ENCODE measurements around the gene COX14.
A peak's percentile ranks its signal among the peaks of the same experiment; 100 is the strongest.
"Not testable (repeated sequence)": the region's sequence is repeated elsewhere in the genome, so short reads cannot be mapped to it uniquely, and the experiment has no call there.

COX14 gene

DNA sequence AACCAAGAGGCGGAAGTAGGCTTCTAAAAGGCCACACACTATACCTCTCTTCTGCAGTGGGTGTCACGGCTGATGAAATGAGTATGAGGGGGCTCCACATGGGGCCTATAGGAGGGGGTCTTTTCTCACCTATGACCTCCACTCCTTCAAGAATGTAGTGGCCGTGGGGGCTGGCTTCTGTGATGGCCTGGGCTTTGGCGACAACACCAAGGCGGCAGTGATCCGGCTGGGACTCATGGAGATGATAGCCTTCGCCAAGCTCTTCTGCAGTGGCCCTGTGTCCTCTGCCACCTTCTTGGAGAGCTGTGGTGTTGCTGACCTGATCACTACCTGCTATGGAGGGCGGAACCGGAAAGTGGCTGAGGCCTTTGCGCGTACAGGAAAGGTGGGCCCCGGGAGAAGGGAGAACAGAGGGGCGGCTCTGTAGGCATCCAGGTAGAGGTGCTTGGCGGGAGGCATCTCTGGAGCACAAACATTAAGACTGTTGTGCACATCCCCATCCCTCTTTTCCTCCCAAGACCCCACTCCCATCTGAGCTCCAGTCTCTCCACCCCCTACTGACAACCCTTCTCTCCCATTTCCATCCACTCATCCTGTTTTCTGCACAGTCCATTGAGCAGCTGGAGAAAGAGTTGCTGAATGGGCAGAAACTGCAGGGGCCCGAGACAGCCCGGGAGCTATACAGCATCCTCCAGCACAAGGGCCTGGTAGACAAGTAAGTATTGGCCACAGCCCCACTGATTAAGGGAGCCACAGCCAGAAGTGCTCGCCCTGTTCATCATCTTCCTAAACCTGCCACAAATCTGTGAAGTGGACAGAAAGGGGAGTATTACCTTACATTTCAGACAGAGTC is 4.4 kb upstream of the COX14 start:
- DNase-seq: no peak

DNA sequence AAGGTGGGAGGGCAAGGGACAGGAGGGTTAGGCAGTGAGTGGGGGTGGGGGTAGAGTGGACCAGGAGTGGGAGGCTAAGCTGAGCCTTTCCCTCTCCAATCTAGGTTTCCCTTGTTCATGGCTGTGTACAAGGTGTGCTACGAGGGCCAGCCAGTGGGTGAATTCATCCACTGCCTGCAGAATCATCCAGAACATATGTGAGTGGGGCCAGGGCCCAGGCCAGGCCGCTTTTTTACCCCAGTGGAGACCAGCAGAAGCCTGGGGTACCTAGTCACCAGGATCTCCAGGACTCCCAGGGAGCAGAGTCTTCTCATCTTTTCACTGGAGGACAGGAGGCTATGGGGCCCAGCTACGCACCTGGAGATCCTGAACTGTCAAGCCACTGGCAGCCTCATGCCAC is 2.7 kb upstream of the COX14 start:
- DNase-seq: no peak

DNA sequence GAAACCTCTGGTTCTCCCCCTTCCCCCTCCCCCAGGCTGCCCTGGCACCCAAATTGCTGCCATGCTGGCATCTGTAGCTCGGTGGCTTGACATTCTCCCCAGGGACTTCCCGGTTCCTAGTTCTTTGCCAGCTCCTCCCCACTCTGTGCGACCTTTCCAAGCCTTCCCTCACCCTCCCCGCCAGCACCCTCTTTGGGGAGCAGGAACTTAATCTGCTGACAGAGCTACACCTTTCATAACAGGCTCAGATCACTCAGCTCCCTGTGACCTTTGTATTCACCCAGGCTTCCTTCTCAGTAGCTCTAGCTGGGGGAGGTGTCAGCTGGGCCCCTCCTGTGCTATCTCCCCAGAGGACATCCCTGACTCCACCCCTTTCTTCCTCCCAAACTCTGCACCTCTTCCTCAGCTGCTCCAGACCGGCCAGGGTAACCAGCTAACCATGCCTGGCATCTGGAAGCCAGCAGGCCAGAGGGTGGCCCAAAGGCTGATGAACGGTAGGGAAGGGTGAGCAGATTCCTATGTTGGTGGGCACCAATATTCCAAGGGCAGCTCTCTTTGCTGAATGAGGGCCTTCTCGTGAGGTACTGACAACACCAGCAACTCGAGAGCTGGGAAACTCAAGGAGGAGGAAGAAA is 1.8 kb upstream of the COX14 start:
- peak in 4 of 56 donors; percentile 13 to 38 (median 20) for DNase-seq

DNA sequence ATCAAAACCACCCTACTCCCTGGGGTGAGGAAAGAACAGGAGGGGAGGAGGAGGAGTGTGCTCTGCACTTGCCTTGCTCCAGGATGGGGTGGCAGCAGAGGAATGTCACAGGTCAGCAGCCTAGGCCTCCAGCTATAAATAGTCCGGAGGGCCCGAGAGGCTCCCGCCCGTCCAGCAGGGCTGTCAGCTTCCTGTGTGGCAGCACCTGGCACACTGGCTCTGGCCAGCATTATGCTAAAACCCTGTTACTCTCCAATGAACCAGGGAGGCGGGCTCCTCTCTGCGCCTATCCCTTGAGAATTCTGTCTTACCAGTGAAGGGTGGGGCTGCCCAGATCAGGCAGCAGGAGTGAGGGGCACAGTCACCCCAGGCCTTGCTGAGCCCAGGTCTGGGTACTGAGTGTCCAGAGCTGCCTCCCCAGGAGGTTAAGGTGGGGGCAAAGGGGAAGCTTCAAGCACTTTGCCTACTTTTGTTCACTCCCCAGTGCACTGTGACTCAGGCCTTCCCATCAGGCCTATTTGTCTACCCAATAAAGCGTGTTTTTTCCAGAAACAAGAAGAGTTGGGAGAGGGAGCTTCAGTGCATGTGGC is 1.2 kb upstream of the COX14 start:
- DNase-seq: peak in 15 of 56 donors; percentile 28 to 60 (median 34)

DNA sequence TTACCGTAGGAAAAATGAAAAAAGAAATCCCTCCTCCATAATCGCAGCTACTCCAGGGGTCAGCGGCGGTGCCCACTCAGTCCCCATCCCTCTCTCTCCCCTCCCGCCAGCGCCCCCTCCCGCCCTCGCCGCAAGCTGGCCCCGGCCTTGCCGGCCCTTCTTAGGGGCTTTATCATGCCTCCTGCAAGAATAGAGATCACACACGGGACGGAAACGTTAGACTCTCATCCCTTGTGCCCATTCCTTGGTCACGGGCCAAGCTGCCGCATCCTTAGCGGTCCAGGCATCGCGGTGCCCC is 692 bp upstream of the COX14 start:
- no peak for DNase-seq

DNA sequence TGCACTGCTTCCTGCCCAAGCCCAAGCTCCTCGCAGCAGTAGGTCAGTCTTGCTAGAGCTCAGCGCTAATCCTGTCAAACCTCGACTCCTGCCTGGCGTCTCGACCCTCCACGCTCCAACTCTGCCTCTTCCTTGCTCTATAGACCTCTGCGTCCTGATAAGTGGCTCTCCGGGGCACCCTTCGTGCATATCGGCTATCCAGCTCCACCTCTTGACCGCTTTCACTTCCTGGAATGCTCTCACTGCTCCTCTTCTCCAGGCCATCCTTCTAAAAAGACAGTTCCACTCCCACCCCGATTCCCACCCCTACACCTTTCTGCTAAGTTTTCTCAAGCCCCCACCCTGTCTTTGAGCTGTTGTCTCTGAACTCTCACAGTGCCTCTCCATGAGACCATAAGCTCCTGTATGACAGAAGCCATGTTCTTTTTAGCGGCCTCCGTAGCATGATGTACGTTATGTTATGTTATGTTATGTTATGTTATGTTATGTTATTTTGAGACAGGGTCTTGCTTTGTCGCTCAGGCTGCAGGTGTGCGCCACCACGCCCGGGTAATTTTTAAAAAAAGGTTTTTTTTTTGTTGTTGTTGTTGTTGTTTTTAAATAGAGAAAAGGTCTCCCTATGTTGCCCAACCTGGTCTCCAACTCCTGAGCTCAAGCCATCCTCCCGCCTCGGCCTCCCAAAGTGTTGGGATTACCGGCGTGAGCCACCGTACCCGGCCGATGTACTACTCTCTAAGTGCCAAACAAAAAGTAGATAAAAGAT is 601 bp downstream of the COX14 start:
- peak in 7 of 56 donors; percentile 56 to 71 (median 67) for DNase-seq

DNA sequence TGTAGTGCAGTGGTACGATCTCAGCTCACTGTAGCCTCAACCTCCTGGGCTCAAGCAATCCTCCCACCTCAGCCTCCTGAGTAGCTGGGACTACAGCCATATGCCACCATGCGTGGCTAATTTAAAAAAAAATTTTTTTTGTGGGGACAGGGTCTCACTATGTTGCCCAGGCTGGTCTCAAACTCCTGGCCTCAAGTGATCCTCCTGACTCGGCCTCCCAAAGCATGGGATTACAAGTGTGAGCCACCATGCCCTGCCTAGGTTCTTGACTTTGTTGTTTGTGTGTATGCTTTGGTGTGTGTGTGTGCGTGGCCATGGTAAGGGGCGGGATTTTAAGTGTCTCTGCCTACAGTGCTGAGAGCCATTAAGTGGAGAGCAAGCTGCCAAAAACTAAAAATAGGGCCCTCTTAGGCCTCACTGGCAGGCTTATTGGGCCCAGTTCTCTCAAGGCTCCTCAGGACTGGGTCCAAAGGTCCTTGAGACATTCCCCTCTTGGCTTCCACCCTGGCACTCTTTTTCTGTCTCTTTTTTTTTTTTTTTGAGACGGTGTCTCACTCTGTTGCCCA is 5.1 kb downstream of the COX14 start:
- DNase-seq: peak in 2 of 56 donors; percentile 9 to 17

DNA sequence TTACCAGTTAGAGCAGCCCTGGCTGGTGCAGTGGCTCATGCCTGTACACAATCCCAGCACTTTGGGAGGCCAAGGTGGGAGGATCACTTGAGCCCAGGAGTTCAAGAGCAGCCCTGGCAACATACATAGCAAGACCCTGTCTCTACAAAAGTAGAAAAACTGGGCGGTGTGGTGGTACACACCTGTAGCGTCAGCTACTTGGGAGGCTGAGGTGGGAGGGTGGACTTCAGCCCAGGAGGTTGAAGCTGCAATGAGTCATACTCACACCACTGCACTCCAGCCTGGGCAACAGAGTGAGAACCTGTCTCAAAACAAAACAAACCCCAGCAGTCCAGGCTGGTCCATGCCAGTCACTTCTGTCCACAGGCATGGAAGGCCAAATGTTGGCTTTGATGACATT is 7.4 kb downstream of the COX14 start:
- no peak for DNase-seq

DNA sequence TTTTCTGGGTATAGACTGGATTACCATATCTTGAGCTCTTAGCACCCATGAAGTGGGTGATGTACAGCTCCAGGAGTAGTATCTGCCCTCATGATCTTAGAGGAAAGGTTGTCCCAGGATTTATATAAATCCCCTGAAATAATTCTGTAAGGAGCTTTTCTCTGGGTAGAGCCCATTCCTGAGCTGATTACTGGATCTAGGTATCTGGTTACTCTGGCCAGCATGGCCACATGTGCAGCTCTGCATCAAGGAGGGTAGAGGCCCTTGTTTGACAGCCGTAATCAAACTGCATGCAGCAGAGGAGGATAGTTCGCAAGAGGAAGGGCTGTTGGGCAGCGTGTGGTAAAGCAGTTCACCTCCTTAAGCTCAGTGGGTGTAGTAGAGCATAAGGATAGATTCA is 8.5 kb downstream of the COX14 start:
- DNase-seq: no peak

DNA sequence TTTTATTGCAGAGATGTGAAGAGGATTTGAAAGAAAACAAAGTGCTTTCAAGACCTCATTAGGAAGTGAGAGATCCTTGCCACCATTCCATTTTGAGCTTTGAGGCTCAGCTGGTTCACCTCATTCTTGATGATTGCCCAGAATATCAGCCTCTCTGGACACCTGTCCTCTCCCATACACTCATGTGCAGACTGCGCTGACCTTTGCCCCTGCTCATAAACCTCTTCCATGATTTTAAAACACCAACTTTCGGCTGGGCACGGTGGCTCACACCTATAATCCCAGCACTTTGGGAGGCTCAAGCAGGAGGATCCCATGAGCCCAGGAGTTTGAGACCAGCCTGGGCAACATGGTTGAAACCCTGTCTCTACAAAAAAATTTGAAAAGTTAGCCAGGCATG is 8.9 kb downstream of the COX14 start:
- DNase-seq: no peak

DNA sequence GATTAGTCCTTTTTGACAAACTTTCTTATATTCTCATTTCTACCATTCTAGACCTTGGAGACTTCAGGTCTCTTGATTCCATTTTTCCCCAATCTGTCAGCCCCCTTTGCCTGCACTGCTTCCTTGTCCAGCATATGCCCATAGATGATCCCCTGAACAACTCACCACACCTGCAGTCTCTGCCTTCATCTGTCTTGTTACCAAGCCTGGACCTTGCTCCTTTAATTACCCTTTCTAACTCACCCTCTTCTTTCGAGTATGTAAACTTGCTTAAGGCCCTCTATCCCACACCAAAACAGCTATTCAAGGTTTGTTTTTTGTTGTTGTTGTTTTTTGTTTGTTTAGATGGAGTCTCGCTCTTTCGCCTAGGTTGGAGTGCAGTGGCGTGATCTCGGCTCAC is 9.6 kb downstream of the COX14 start:
- DNase-seq: no peak

DNA sequence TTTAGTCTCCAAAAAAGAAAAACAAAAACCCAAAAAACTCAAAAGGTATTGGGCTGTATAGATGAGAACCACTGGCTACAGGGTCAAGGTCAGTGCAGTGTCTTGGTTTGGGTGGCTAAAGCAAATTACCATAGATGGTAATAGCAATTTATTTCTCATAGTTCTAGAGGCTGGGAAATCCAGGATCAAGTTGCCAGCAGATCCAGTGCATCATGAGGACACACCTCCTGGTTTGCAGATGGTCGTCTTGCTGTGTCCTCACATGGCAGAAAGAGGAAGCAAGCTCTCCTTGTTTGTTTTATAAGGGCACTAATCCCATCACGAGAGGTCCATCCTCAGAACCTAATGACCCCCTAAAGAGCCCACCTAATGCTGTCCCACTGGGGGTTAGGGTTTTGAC is 11.2 kb downstream of the COX14 start:
- DNase-seq: no peak

DNA sequence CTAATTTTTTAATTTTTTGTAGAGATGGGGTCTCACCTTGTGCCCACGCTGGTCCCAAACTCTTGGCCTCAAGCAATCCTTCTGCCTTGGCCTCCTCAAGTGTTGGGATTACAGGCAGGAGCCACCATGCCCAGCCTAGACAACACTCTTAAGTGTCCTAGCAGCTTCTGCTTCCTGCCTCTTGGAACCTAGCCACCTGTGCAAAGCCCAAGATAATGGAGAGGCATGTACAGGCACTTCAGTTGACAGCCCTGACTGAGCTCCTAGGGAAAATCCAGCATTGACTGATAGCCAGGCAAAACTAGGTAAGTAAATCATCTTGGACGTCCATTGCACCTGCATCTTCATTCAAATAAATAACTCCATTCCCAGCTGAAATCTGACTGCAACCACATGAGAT is 15.5 kb downstream of the COX14 start:
- DNase-seq: no peak

DNA sequence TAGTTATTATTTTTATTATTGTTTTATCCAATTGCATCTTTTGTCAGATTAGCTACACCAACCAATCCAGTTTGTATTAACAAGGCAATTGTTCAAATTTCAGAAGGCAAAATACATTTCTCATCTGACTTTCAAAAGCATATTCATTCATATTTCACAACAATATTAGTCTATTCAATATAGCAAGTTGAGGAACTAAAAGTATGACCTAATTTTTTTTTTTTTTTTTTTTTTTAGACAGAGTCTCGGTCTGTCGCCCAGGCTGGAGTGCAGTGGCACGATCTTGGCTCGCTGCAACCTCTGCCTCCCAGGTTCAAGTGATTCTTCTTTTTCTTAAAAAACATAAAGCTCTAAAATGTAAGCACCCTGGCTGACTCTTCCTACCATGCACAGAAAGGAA is 17.3 kb downstream of the COX14 start:
- DNase-seq: no peak

DNA sequence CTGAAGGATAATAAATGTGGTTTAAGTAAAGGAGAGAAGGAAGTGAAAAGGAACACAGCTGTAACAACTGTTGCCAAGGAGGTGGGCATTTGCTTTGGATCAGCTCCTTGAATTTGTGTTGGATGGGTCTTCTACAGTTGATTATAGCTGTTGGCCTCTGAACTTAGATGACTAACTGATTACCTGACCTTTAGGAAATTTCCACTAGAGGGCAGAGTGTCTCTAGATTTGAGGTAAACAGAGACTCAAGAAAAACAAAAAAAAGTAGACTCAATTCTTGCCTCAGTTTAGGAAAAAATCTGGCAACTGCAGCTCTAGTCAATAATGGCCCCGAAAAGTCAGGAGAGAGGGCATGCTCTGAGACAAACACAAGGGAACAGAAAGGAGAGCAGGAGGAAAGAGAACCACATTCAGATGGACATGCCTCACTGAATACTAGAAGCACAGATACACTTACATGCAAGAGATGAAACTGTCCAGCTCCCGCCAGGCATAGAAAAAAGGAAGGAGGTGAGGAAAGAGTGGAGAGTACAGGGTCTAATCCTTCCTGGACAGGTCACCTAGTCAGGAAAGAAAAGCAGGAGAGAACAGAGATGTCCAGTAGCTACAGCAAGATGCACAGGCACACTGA is 20.6 kb downstream of the COX14 start:
- no peak for DNase-seq

DNA sequence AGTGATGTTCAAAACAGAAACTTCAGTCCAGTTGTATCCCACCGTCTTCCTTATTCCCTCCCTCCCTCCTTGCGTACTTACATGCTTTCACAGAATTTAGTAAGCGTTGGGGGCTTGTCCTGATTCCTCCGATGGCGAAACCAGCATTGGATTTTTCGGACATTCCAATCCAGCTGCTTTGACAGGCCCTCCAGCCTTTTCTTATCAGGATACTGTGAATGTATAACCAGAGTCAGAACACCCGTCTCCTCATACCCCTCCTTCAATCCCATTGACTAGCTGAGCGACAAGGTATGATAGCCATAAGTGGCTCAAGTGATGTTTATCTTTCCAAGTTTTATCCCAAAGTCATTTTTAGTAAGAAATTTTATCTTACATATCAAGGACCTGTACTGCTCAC is 31.0 kb downstream of the COX14 start:
- no peak for DNase-seq

DNA sequence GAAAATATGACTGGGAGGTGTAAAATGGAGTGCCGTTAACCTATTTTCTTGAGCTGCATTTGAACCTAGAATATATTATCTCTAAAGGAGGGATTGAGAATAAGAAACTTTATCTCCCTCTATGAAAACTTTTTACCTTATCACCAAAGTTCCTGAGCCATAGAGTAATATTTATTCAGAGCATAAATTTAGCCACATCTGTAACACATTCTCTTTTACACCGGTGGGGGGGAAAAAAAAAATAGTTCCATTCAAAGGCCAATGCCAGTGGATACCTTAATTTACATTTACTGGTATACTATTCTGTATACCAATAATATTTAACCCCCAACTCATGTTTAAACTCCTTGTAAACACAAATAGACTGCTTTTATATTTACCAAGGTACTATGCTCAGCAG is 33.4 kb downstream of the COX14 start:
- DNase-seq: no peak

DNA sequence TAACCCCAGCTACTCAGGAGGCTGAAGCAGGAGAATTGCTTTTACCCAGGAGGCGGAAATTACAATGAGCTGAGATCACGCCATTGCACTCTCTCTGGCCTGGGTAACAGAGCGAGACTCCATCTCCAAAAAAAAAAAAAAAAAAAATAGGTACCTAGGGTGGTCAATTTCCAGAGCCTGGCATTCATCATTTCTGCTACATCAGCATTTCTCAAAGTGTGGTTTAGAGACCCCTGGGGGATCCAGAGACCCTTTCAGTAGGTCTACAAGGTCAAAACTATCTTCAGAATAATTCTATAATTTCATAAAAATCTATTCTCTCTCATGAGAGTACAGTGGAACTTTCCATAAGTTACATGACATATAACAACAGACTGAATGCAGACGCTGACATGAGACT is 35.2 kb downstream of the COX14 start:
- DNase-seq: no peak

DNA sequence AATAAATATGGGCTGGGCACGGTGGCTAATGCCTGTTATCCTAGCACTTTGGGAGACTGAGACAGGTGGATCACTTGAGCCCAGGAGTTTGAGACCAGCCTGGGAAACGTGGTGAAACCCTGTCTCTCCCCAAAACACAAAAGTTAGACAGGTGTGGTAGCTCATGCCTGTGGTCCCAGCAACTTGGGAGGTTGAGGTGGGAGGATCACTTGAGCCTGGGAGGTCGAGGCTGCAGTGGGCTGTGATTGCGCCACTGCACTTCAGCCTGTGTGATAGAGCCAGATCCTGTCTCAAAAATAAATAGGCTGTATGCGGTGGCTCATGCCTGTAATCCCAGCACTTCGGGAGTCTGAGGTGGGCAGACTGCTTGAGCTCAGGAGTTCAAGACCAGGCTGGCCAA is 36.0 kb downstream of the COX14 start:
- not testable (repeated sequence) for DNase-seq

DNA sequence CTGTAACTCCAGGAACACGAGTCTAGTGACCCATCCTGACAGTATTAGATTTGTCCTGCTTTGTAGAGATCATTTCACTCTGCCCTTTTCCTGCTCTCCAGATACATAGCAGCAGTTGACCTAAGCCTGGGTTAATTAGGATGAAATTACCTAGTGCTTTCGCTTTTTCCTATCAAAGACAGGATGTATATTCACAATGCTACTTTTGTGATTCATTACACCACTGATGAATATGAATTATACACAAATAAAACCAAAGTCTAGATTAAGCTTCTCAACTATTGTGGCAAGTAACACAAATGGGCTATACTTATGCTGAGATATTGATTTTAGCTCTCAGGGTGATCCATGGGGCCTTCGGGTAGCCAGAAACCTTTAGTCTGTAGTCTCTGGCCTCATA is 37.3 kb downstream of the COX14 start:
- DNase-seq: no peak

DNA sequence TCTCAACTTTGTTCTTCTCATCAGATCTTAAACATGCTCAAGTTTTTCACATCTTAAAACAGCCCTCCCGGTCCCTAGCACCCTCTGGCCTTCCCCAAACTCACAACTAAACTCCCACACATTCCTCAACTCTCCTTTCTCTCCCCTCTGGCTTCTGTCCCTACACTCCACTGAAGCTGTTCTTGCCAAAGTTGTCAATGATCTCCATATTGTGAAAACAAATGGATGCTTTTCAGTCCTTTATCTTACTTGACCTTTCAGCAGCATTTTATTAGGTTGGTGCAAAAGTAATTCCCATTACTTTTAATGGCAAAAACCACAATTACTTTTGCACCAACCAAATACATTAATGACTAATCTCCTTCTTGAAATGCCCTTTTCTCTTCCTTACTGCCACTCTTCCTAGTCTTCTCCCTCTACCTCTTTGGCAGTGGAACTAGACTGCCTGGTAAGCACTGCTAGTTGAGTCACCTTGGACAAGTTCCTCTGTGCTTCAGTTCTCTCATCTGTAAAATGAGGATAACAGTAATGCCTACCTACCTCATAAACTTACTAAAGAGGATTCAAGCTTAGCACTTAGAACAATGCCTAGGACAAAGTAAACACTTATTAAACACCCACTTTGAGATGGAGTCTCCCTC is 39.1 kb downstream of the COX14 start:
- no peak for DNase-seq
